Bronchus fibroblast of lung (primary cell): ENCODE data around the gene FOXP3. TPM values are rescaled to one million over a fixed set of nuclear protein-coding genes. Genes with fewer than 3 reads are reported as not detected.

Experiments used
- total RNA-seq: library from RNA; depleted of rRNA; stranded (reverse); fragments of >200 nt; gene quantifications from 2 replicates; pipeline ENCODE4 v1.2.3, GENCODE V29; 2015

The FOXP3 gene, protein sequence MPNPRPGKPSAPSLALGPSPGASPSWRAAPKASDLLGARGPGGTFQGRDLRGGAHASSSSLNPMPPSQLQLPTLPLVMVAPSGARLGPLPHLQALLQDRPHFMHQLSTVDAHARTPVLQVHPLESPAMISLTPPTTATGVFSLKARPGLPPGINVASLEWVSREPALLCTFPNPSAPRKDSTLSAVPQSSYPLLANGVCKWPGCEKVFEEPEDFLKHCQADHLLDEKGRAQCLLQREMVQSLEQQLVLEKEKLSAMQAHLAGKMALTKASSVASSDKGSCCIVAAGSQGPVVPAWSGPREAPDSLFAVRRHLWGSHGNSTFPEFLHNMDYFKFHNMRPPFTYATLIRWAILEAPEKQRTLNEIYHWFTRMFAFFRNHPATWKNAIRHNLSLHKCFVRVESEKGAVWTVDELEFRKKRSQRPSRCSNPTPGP
- 0.15 and 0.50 TPM in 2 replicates for total RNA-seq

DNA sequence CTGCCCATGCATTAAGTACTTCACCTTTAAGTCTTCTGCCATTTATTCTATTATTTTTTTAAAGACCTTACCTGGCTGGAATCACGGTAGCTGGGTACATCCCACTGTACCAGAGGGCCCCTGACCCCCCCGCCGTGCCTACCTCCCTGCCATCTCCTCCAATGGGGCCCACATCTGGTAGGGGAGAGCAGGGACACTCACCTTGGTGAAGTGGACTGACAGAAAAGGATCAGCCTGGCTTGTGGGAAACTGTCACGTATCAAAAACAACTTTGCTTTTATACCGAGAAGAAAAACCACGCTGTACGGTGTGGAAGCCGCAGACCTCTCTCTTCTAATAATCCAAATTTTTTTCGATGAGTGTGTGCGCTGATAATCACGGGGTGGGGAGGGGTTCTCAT, at the start of gene FOXP3:
TSS of gene FOXP3 (minus strand) at position 251 of the 400 bp plus-strand sequence. CDS start 6,205 bp downstream, outside the sequence.

DNA sequence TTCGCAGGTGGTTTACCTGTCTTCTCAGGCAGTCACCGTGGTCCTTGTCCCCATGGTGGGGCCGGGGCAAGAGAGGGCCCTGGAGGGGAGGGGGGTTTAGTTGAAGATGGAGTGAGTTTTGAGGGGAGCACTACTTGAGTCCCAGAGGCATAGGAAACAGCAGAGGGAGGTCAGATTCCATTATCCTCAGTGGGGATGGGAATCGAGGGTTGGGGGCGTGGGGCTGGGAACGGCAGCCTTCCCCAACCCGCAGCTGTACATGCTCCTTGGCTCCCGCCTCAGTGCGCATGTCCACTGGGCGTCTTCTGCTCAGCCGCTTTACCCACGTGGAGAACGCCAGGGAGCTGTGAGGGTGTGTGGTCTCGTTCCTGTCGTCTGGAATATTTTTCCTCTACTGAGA, 38.8 kb upstream of the FOXP3 start, which contains the start of gene GAGE10:
TSS of gene GAGE10 (plus strand) at position 301 of the 400 bp plus-strand sequence. CDS start 1,214 bp downstream, outside the sequence.

DNA sequence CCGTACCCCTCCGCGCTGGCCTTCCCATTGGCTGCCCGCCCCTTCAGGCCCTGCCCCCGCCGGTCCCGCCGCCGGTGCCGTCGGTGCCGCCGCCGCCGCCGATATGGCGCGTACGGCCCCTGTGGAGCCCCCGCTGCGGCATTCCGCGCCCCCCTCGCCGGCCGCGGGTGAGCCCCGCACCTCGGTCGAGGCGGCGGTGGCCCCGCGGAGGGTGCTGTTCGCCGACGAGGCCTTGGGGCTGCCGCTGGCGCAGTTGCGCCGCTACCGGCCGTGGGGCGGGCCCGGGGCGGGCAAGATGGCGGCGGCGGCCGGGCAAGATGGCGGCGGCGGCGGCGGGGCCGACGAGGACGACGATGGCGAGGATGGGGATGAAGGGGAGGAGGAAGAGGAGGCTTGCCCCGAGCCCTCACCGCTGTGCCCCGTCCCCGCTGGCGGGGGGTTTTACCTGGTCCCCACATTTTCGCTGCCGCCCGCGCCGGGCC, 5.3 kb upstream of the FOXP3 start, which contains the start of gene PPP1R3F:
TSS of gene PPP1R3F (plus strand) at position 27 of the 482 bp plus-strand sequence. CDS start at position 104, 77 bp downstream.

DNA sequence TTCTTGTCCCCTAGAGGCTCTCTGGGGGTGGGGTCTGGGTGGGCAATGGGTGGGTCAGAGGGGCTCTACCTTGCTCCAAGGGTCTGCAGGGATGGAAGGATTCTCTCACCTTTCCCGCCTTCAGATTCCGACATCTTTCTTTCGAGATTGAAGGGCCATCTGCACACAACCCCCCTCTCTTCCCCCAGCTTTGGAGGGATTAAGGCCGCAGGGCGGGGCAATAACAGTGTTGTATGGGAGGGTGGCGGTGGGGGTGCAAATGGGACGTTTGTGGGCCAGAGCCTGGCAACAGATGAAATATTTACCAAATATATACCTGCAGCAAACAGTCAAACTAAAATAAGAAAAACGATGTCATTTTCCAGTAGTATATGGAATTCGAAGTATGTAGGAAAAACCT, 31.3 kb downstream of the FOXP3 start, which contains the start of gene CACNA1F:
TSS of gene CACNA1F (minus strand) at position 165 of the 400 bp plus-strand sequence. CDS start at position 134, 31 bp downstream.

Other genes with a start within 250 kb of the FOXP3 start
- gene TFE3, start 221.4 kb downstream of the FOXP3 start, total RNA-seq: 46.1 and 51.9 TPM in 2 replicates
- gene CCDC120, start 205.7 kb downstream of the FOXP3 start, total RNA-seq: 0.50 and 1.5 TPM in 2 replicates
- gene PRAF2, start 190.7 kb downstream of the FOXP3 start, total RNA-seq: 25.6 and 32.1 TPM in 2 replicates
- gene WDR45, start 184.8 kb downstream of the FOXP3 start, total RNA-seq: 45.6 and 47.2 TPM in 2 replicates
- 14.6 TPM in 2 replicates for gene GPKOW, start 141.0 kb downstream of the FOXP3 start, total RNA-seq
- 1.3 TPM in 2 replicates for gene MAGIX, start 102.0 kb downstream of the FOXP3 start, total RNA-seq
- 115 and 131 TPM in 2 replicates for gene PLP2, start 92.8 kb downstream of the FOXP3 start, total RNA-seq
- gene PRICKLE3, start 78.3 kb downstream of the FOXP3 start, total RNA-seq: 6.6 and 8.6 TPM in 2 replicates
- gene SYP, start 64.5 kb downstream of the FOXP3 start, total RNA-seq: 0.15 and 0.17 TPM in 2 replicates
- gene CACNA1F, start 31.4 kb downstream of the FOXP3 start, total RNA-seq: not detected in 2 replicates
- 14.7 and 16.3 TPM in 2 replicates for gene CCDC22, start 29.2 kb downstream of the FOXP3 start, total RNA-seq
- gene PPP1R3F, start 5.1 kb upstream of the FOXP3 start, total RNA-seq: 1.9 and 2.0 TPM in 2 replicates
- gene GAGE10, start 38.9 kb upstream of the FOXP3 start, total RNA-seq: not detected in 2 replicates
- not detected in 2 replicates for gene GAGE12J, start 57.3 kb upstream of the FOXP3 start, total RNA-seq
- gene GAGE13, start 66.9 kb upstream of the FOXP3 start, total RNA-seq: not detected in 2 replicates